Keratinocyte (primary cell): ENCODE measurements around the gene TRIM38.

Experiments used
- CTCF ChIP-seq, 3 experiments: IDR thresholded peaks in 1 of 3; conservative IDR thresholded peaks in 1 of 3; optimal IDR thresholded peaks in 1 of 3; 2 replicates in 2 of 3; 3 replicates in 1 of 3; pipeline versions ENCODE3 to v1.5.1; 2011; ENCODE audit warnings: low read length in 3 of 3, mild to moderate bottlenecking in 3 of 3, moderate library complexity in 2 of 3, control low read depth in 1 of 3, inconsistent platforms in 1 of 3; ENCODE audit not compliant: insufficient read depth in 2 of 3; ENCODE audit errors: extremely low read depth in 1 of 3
- EZH2 ChIP-seq: IDR thresholded peaks from one replicate; pipeline ENCODE4 v1.6.1; 2012; ENCODE audit warnings: inconsistent platforms, mild to moderate bottlenecking, low read length, moderate library complexity

DNA sequence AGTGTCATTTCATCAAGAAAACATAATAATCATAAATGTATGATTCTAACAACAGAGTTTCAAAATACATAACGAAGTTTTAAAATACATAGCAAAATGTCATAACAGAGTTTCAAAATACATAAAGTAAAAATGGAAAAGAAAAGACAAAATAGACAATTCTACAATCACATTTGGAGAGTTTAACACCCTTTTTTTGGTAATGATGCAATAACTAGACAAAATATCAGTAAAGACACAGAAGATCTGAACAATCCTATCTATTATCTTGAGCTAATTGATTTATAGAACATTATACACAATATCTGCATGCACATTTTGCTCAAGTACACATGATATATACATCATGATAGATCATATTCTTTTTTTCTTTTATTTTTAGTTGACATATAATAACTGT lies 18.7 kb upstream of the TRIM38 start:
- no peak for TF ChIP-seq EZH2
- no peak for TF ChIP-seq CTCF (optimal IDR thresholded peaks at IDR 0.05 in 1 of 3, IDR thresholded peaks at IDR 0.05 in 1 of 3, conservative IDR thresholded peaks at IDR 0.05 in 1 of 3; ENCODE audit: extremely low read depth in 1 of 3, insufficient read depth in 2 of 3, low read length in 3 of 3)
